NCI-H748 treated with DMSO at 0.1 percent for 48 hours (cell line): ENCODE data around the gene DNAJA1.
"Not testable (repeated sequence)": the region's sequence is repeated elsewhere in the genome, so short reads cannot be mapped to it uniquely, and the experiment has no call there.

ENCODE experiments used
- DNase-seq: peaks from one replicate; lab custom pipeline; 2025; lab: John Stamatoyannopoulos, UW

Gene DNAJA1

DNA sequence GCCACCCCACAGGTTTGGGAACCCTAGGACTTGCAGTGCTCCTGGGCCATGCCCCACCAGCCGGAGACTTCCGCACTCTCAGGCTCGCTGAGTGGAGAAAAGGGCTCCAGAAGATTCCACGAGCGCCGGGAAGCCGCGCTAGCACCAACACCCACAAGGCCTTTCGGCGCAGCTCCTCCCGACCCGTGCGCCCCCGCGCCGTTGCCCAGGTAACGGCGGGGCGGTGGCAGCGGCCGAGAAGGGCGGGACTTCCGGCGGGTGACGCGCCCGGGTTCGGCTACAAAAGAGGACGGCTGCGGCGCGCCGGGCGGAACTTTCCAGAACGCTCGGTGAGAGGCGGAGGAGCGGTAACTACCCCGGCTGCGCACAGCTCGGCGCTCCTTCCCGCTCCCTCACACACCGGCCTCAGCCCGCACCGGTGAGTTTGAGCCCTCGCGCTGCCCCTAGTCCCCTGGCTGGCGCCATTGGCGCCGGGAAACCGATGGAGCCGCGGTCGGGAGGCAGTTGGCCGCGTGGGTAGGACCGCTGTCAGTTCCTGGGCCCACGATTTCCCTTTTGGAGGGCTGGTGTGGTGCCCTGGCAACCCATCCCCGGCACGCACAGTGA is at the start of gene DNAJA1:
TSS of gene DNAJA1 (plus strand) at position 308 of the 606 bp plus-strand sequence. CDS start 1,212 bp downstream, outside the sequence.
- peak; percentile 84 for DNase-seq

DNA sequence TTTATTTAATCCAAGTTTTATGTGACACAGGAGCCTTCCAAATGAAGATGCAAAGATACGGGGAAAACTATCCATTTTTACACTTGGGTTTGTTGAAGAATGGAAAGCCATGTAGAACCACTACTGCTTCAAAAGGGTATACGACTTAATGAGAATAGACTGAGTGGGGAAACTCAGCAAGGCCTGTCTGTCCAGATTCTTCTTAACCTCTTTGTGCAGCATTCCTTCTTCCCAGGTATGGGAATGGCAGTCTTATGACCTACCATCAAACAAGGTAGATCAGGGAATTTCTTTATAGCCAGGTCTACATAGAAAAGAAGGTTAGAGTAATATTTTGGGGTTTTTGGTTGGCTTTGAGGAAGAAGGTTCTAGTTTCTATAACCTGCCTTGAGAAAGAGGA is 47.0 kb upstream of the DNAJA1 start:
- DNase-seq: no peak

DNA sequence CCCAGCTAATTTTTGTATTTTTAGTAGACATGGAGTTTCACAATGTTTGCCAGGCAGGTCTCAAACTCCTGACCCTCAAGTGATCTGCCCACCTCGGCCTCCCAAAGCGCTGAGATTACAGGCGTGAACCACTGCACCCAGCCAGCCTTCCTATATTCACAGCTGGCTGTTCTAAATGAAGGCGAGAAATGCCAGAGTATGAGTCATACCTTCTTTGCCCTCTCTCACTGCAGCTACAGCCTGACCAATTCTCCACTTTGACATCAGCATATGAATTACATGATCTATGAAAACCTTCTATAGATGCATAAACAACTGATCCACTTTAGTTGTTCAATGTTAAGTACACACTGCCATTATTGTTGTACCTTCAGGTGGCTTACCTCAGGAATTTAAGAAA is 38.1 kb upstream of the DNAJA1 start:
- no peak for DNase-seq

DNA sequence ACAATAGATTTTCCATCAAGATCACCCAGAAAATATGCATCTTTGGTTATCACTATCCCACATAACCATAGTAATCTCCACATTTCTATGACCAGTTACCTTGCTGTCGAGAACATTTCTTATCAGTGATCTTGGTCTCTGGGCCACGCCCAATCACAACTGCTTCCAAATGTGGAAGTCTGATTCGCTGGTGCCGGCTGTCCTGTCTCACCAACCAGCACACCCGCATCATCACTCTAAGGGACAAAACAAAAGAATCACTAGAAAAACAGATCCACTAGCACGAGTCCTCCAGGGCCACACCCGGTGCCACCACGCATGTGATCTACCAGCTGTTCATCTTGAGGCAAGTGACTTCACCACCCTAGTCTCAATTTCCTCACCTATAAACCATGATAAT is 35.4 kb upstream of the DNAJA1 start:
- no peak for DNase-seq

DNA sequence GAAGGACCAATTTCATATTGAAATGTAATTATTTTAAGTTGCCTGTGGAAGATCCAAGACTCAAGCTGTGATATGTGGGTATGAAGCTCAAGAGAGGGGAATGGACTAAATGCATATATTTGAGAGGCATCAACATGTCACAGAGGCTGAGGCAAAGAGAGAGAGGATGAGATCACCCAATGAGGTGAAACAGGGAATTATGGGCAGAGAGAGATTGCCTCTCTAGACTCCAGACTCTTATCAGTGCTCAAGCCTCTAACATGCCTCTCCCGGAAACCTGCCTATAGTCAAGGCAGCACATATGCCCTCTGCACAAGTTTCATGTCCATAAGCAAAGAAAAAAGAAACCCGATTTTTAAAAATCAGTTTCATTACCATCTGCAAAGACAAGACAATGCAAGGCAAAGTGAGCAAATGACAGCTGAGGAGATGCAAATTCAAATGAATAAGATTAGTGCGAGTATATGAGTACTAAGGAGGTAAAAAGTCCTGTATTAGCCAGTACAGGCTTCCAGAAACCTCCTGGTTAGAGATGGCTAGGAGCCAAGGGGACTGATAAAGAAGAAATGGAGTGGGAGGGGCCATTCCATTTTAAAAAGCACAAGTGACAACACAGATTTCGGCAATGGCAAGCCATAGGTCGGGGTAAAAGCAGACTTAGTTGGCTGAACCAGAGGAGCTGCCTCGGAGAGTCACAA is 33.0 kb upstream of the DNAJA1 start:
- DNase-seq: no peak

DNA sequence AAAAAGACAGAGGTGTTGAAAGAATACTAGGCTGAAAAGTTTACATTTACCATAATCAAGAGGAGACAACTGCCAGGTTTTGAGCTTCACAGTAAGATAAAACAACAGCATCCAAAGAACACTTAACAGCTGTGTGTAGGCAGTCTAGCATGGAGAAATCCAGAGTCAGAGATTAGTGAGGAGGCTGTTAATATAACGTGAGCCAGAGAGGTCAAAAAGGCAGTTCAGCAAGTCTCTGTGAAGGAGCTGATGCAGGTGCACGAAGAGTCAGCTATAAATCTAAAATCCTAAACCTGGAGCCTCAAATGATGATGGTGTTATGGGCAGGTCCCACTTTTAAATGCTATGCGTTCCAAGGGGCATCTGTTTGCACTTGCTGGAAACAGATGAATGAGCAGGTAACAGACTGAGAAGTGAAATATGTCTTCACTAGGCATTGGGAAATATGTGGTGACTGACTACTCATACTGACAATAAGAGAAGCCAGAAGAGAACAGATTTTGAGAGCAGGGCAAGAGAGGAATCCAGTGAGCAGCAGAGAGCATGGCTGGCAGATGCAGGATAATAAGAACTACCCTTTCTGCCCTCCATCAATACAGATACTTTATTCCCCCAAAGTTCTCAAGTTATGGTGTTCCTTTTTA is 32.4 kb upstream of the DNAJA1 start:
- DNase-seq: no peak

DNA sequence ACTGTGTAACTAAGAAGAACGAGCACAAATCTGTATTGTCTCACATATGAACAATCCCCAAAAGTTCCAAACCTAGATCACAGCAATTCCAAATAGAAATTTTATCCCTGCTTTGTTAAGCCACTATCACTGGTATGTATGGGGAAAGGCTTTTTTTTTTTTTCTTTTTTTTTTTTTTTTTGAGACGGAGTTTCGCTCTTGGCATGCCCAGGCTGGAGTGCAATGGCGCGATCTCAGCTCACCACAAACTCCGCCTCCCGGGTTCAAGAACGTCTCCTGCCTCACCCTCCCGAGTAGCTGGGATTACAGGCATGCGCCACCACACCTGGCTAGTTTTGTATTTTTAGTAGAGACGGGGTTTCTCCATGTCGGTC is 24.4 kb upstream of the DNAJA1 start:
- not testable (repeated sequence) for DNase-seq

DNA sequence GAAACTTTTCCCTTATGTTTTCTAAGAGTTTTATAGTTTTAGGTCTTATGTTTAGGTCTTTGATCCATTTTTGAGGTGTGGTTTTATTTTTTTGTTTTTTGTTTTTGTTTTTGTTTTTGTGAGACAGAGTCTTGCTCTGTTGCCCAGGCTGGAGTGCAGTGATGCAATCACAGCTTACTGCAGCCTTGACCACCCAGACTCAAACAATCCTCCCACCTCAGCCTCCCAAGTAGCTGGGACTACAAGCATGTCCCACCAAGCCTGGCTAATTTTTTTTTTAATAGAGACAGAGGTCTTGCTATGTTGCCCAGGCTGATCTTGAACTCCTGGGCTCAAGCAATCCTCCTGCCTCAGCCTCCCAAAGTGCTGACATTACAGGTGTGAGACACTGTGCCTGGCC is 19.7 kb upstream of the DNAJA1 start:
- not testable (repeated sequence) for DNase-seq

DNA sequence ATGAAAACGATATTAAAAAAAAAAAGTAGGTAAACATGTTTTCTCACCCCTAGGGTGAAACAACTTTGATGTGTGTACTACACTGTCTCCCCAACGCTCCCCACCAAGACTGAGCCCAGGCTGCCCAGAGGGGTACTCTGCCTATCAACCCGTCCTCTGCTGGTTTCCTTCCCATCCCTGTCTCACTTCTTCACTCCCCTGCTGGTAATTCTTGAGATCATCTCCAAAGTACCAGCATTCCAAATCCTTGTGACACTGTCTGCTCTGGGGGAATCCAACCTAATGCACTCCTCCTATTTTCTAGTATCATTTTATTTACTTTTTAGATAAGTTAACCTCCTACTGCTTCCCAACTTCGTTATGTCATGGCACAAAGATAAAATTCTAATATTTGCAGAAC is 17.3 kb upstream of the DNAJA1 start:
- DNase-seq: no peak

DNA sequence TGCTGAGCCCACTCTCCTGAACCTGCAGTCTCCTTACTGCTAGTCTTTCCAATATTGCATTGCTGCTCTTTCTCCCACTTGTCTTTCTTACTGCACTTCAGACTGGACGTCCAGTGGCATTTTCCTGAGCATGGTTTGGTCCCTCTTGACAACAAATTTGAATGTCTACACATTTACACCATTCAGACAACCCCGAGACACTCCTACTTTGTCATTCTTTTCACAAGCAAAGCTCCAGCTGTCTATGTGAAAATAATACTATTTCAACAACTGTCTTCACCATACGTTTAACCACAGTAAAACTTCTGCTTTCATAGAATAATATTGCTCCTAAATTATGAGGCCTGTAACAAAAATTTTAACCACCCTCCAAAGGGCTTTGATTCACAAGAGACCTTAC is 13.2 kb upstream of the DNAJA1 start:
- no peak for DNase-seq

DNA sequence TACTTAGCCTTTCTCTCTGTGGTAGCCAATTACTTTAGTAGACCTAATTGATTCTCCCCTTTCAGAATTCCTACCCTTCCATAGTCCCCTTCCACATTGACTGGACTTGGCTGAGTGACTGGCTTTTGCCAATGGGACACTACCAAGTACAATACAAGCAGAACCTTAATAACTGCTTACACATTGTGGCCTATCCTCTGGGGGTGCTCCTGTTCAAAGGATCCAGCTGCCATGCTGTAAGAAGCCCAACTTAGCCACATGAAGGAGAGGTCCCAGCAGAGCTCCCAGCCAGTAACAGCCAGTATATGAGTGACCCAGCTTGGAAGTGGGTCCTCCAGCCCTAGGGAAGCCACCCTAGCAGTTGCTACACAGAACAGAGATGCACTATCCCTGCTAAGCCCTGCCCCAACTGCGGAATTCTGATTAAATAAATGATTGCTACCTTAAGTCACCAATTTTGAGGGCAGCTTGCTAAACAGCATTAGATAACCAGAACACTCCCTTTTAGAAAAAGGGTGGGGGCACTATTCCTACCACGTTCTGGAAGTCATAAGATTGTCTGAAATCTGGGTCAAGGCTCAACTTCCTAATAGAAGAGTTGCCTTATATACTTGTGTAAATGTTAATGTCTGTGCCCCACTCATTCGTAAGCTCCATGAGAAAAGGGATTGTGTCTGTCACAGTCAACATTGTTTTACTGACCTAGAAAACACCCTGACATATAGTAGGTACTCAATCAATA is 12.6 kb upstream of the DNAJA1 start:
- DNase-seq: no peak

DNA sequence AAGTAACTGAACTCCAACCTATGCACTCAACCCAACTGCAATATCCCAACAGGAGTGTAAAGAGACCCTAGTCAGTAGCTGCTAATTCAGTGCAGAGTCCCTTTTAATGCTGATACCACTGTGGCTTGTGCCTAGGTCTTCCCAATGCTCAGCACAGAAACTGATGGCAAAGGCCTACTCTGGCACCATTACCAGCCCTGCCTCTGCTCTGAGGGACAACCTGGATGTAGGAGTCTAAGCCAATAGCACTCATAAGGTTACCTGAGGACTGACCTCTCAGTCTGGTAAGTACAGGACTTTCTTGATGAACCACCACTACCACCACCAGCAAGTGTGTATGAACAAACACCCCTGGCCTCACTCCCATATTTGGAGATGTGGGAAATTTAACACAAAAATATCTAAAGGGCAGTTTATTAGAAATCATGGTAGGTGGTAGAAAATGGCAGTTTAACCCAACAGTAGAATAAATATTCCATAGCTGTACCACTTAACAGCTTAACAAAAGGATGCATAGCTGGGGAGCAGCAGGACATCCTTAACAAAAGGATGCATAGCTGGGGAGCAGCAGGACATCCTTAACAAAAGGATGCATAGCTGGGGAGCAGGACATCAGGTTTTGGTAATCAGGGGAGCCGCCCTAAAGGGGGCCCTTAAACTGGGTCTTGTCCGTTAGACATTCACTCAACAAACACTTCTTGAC is 11.0 kb upstream of the DNAJA1 start:
- no peak for DNase-seq

DNA sequence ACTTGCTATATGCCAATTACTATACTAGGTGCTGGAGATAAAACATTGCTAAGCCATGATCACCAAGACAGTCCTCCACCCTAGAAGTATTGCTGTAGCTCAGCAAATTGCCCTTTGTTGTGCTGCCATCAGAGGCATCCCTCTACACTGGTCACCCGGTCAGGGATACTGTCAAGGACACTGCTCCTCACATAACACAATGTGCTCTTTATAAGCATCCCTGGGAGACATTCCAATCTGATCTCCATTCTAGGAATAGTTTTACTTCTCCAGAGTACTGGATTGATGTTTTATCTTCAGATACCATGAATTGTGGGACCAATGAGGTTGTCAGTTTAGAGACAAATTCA is 10.4 kb upstream of the DNAJA1 start:
- no peak for DNase-seq

DNA sequence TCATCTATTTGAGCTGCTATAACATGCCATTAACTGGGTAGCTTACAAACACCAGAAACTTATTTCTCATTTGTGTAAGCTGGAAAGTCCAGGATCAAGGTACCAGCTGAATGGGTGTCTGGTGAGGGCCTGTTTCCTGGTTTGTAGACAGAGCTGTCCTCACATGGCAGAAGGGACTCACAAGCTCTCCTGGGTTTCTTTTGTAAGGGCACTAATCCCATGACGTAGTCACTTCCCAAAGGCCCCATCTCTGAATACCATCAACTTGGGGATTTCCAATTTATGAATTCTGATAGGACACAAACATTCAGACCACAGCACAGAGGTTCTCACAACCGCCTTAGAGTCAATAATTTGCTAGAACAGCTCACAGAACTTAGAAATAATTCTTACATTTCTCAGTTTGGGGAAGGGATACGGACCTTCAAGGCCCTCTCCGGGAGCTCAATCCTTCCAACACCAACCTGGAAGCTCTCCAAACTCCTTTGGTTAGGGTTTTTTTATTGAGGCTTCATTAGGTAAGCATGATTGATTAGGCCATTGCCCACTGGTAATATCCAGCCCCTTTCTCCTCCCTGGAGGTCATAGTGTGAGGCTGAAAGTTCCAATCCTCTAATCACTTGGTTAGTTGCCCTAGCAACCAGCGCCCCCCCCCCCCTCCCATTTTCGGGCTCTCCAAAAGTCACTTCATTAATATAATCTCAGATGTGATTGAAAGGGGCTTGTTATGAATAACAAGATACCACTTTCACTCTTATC is 7.6 kb upstream of the DNAJA1 start:
- no peak for DNase-seq

DNA sequence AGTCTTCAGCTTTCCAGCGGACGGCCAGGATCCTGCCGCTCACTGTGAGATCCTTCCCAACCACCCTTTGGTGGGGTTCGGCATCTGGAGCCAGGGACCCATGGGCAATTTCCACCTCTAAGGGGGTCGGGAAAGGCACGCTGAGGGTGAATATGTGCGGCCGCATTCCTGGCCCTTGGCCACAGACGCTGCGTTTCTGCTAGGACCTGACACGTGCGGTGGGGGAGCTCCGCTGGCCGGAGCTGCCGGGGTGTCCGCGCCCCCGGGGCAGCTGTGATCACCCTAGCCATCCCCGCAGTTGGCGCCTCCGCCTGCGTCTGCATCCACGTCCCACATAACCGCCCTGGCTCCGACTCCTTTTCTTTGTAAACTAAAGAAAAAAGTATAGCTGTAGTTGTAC is 5.3 kb upstream of the DNAJA1 start:
- no peak for DNase-seq

DNA sequence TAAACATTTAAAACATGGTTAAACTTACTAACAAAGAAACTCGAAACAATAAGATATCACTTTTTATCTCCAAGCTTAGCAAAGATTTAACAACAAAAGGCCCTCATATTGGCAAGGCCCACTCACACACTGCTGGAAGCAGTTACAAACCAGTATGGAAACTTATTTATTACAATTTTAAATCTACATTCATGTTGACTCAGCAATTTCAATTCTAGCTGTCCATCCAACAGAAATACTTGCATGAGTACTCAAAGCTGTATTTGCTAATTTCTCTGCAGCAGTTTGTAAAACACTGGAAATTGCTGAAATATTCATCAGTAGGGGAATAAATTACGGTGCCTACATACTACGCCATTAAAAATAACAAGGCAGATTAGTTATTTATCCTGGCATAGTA is 2.8 kb upstream of the DNAJA1 start:
- no peak for DNase-seq

DNA sequence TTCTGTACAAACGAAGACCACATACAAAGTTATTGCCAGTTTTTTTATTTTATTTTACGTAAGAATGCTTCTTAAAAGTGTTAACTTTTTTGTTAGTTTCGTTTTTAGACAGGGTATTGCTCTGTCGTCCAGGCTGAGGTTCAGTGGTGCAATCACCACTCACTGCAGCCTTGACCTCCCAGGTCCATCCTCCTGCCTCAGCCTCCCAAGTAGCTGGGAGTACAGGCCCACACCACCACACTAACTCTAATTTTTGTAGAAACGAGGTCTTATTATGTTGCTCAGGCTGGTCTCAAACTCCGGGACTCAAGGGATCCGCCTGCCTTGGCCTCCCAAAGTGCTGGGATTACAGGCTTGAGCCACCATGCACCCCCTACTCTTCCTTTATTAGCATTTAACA is 2.3 kb upstream of the DNAJA1 start:
- DNase-seq: no peak

DNA sequence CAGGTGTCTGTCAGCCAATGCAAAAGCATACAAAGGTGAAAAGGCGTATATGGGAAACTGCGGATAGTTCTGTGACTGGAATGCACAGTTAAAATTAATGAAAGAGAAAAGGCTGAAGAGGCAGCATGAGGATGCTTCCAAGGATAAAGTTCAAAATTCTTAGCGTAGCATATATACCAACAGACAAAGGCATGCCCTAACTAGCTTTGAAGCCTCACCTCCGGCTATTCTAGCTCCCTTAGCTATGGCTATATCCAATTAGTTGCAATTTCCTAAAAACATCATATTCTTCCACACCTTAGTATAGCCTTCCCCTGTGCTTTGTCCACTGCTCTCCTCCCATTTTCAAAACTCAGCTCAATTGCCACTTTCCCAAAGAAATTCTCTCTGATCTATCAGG is 1.4 kb upstream of the DNAJA1 start:
- DNase-seq: no peak

DNA sequence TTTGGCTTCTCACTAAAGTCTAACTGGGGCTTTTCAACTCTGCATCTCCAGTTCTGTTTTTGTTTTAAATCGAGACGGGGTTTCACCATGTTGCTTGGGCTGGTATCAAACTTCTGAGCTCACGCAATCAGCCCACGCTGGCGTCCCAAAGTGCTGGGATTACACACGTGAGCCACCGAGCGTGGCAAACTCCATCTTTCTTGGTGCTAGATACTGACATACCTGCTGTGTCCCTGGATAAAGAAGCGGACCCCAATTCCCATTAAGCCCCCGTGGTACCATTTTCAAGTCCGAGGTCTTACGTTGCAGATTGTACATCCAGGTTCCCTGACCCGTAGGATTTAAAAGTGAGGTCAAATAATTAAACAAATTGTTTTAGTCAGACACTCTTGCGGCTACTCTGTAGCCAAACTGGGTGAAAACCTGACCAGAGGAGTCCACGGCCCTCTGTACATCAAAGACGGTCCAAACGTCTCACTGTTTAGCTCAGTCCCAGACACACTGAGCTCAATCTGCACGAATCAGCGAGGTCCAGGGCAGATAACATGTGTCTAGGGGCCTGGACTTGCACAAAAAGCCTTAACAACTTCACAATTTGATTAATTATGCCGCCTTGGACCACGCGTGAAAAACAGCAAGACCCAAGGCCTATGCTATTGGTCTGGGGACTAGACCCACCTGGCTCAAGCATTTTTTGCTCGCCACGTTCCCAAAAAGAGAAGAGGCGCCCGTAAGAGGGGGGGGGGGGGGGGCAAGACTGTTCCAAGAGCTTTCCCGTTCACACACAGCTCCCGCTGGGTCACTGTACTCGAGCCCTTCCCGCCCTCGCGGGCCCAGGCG is 727 bp upstream of the DNAJA1 start:
- no peak for DNase-seq

DNA sequence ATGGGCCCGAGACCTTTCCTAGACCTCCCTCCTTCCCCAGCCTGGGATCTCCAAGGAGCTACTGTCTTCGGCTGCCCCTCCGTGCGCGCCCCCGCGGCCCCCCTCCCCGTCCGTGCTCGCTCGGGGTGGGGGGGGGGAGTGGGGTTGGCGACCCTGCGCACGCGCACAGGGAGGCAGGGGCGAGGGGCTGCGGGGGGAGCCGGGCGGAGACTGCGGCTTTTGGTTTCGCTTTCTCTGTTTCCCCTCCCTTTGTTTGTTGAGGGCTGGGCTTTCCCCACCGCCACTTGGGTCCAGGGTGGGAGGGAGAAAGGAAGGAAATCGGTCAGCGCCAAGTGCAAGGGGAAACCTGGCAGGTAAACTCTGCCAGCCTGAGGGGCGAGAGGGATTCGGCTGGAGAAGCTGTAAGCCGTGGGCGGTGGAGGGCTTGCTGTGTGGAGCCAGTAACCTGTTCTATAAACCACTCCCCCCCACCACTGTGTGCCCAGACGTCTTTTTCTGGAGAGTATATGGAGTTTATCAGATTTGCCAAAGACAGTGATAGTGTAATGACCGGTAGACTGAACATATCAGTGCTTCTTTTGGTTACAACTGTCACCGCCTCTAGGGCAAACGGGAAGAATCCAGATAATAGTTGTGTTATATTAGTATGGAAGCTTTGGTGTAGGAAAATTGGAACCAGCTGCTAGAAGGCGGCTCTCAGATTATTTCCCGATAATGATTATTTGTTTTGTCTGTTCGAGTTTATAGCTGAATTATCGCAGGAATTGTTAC is 684 bp downstream of the DNAJA1 start:
- peak; percentile 67 for DNase-seq
